H1 (cell line): Measurements from ENCODE around the gene ZDHHC19. TPM values are rescaled to one million over a fixed set of nuclear protein-coding genes. Genes with fewer than 3 reads are reported as not detected.

Source experiments
- CTCF ChIA-PET: fragments of 300-600 bp; sonication (Branson Sonifier 250); formaldehyde crosslinking; loops from one replicate; lab custom pipeline; 2021; ENCODE audit not compliant: partially characterized antibody; lab: Charles Lee
- POLR2A ChIA-PET: fragments of 300-600 bp; sonication (Branson Sonifier 250); formaldehyde crosslinking; loops from one replicate; lab custom pipeline; 2021; ENCODE audit warnings: inconsistent platforms; ENCODE audit not compliant: partially characterized antibody; lab: Charles Lee
- DNase-seq, 2 experiments: peaks; one replicate each; pipeline versions ENCODE4 v3.0.0 to v3.0.0-alpha.2; 2010 to 2022; ENCODE audit warnings: low spot score in 2 of 2, low read depth in 1 of 2, mixed read lengths in 1 of 2
- FAIRE-seq: peaks from 2 replicates; lab custom pipeline; 2011; peaks lifted over from hg19 to GRCh38; lab: Jason Lieb, UNC
- H2AFZ ChIP-seq: 2 replicates; pipeline ENCODE4 v1.8.1; 2012; ENCODE audit warnings: low read length, inconsistent platforms
- H2AK5ac ChIP-seq: 2 replicates; pipeline ENCODE4 v1.6.1; 2013; ENCODE audit warnings: low read depth, low read length
- H2BK120ac ChIP-seq: replicated peaks from 2 replicates; pipeline ENCODE3; 2013; ENCODE audit warnings: low read depth, low read length, inconsistent platforms
- H2BK12ac ChIP-seq: 2 replicates; pipeline ENCODE4 v1.6.1; 2013; ENCODE audit warnings: low read depth, low read length
- H2BK15ac ChIP-seq: 2 replicates; pipeline ENCODE4 v1.6.1; 2013; ENCODE audit warnings: low read length
- H2BK20ac ChIP-seq: 2 replicates; pipeline ENCODE4 v1.6.1; 2013; ENCODE audit warnings: low read length
- H2BK5ac ChIP-seq: 2 replicates; pipeline ENCODE4 v1.6.1; 2013; ENCODE audit warnings: low read depth, low read length
- H3K14ac ChIP-seq: 2 replicates; pipeline ENCODE4 v1.6.1; 2013; ENCODE audit warnings: inconsistent platforms; ENCODE audit not compliant: insufficient read length
- H3K18ac ChIP-seq: 2 replicates; pipeline ENCODE4 v1.6.1; 2013; ENCODE audit warnings: low read length; ENCODE audit errors: extremely low read depth
- H3K23ac ChIP-seq: 2 replicates; pipeline ENCODE4 v1.6.1; 2013; ENCODE audit warnings: inconsistent platforms; ENCODE audit not compliant: insufficient read length
- H3K23me2 ChIP-seq: 2 replicates; pipeline ENCODE4 v1.6.1; 2013; ENCODE audit warnings: low read depth, low read length
- H3K27ac ChIP-seq: 2 replicates; pipeline ENCODE4 v1.6.1; 2011; ENCODE audit warnings: low read depth, low read length, inconsistent platforms
- H3K27me3 ChIP-seq, 4 experiments: replicated peaks in 1 of 4; 1 replicate in 1 of 4; 2 replicates in 3 of 4; pipeline versions ENCODE4 v1.6.1 to v1.8.1; 2011 to 2013; ENCODE audit warnings: low read length in 3 of 4, mild to moderate bottlenecking in 3 of 4, inconsistent platforms in 2 of 4, mixed read lengths in 2 of 4, moderate library complexity in 1 of 4; ENCODE audit not compliant: control insufficient read depth in 3 of 4, insufficient read depth in 3 of 4; ENCODE audit errors: extremely low read depth in 1 of 4
- H3K36me3 ChIP-seq, 4 experiments: 2 replicates each; pipeline versions ENCODE4 v1.6.1 to v1.8.1; 2011 to 2013; ENCODE audit warnings: mild to moderate bottlenecking in 4 of 4, low read length in 3 of 4, moderate library complexity in 2 of 4, control low read depth in 1 of 4, inconsistent platforms in 1 of 4; ENCODE audit not compliant: insufficient read depth in 4 of 4, control insufficient read depth in 2 of 4
- H3K4ac ChIP-seq: replicated peaks from 2 replicates; pipeline ENCODE3; 2013; ENCODE audit warnings: low read length, low read depth, mixed read lengths, inconsistent platforms; ENCODE audit not compliant: insufficient read length
- H3K4me1 ChIP-seq, 4 experiments: replicated peaks in 1 of 4; 1 replicate in 1 of 4; 2 replicates in 3 of 4; pipeline versions ENCODE4 v1.6.1 to v1.8.1; 2011 to 2013; ENCODE audit warnings: low read length in 3 of 4, inconsistent platforms in 2 of 4, mixed read lengths in 1 of 4; ENCODE audit not compliant: insufficient read depth in 4 of 4, control insufficient read depth in 3 of 4
- H3K4me2 ChIP-seq, 2 experiments: 2 replicates each; pipeline versions ENCODE4 v1.6.1 to v1.8.1; 2011 to 2013; ENCODE audit warnings: low read depth in 2 of 2, low read length in 2 of 2, control low read depth in 1 of 2, inconsistent platforms in 1 of 2, mild to moderate bottlenecking in 1 of 2; ENCODE audit not compliant: insufficient read depth in 1 of 2
- H3K4me3 ChIP-seq, 4 experiments: fragments of 200-600, 300-600 bp in 1 of 4; sonication (generic), shearing (Covaris generic), sonication (Bioruptor Twin) in 1 of 4; 2 replicates each; pipeline versions ENCODE4 v1.5.1 to v1.8.1; 2011 to 2016; ENCODE audit warnings: low read length in 4 of 4, low read depth in 3 of 4, control low read depth in 2 of 4, inconsistent platforms in 2 of 4, mild to moderate bottlenecking in 2 of 4, mixed read lengths in 1 of 4, moderate library complexity in 1 of 4; ENCODE audit not compliant: insufficient read depth in 2 of 4; ENCODE audit errors: extremely low read depth in 1 of 4
- H3K56ac ChIP-seq: replicated peaks from 2 replicates; pipeline ENCODE3; 2013; ENCODE audit warnings: low read depth, mild to moderate bottlenecking, mixed read lengths, low read length, inconsistent platforms; ENCODE audit not compliant: insufficient read length
- H3K79me1 ChIP-seq: 2 replicates; pipeline ENCODE4 v1.6.1; 2013; ENCODE audit warnings: low read depth, low read length, control low read depth
- H3K79me2 ChIP-seq, 2 experiments: 2 replicates each; pipeline versions ENCODE4 v1.6.1 to v1.8.1; 2012 to 2013; ENCODE audit warnings: low read length in 2 of 2, mild to moderate bottlenecking in 2 of 2, inconsistent platforms in 1 of 2; ENCODE audit not compliant: insufficient read depth in 2 of 2, control insufficient read depth in 1 of 2
- H3K9ac ChIP-seq, 4 experiments: replicated peaks in 1 of 4; 1 replicate in 1 of 4; 2 replicates in 3 of 4; pipeline versions ENCODE4 v1.6.1 to v1.8.1; 2011 to 2013; ENCODE audit warnings: low read depth in 3 of 4, low read length in 3 of 4, control low read depth in 2 of 4, mild to moderate bottlenecking in 2 of 4, moderate library complexity in 2 of 4, inconsistent platforms in 1 of 4; ENCODE audit errors: extremely low read depth in 1 of 4
- H3K9me3 ChIP-seq, 2 experiments: 2 replicates each; pipeline versions ENCODE4 v1.6.1 to v1.8.1; 2012 to 2013; ENCODE audit warnings: mild to moderate bottlenecking in 2 of 2, moderate library complexity in 2 of 2, control low read depth in 1 of 2, inconsistent platforms in 1 of 2, low read depth in 1 of 2, low read length in 1 of 2, mixed read lengths in 1 of 2; ENCODE audit not compliant: insufficient read depth in 2 of 2
- H4K20me1 ChIP-seq, 2 experiments: replicated peaks in 1 of 2; 2 replicates each; pipeline versions ENCODE3 to v1.8.1; 2011 to 2013; ENCODE audit warnings: inconsistent platforms in 2 of 2, low read length in 2 of 2, mild to moderate bottlenecking in 1 of 2; ENCODE audit not compliant: insufficient read depth in 2 of 2, control insufficient read depth in 1 of 2
- H4K5ac ChIP-seq: 2 replicates; pipeline ENCODE4 v1.6.1; 2013; ENCODE audit warnings: low read length, low read depth, mixed read lengths, inconsistent platforms; ENCODE audit not compliant: insufficient read length
- H4K8ac ChIP-seq: 2 replicates; pipeline ENCODE4 v1.8.0; 2013; ENCODE audit warnings: mild to moderate bottlenecking, moderate library complexity, low read length, inconsistent platforms; ENCODE audit not compliant: insufficient read depth; ENCODE audit errors: extremely low read depth
- H4K91ac ChIP-seq: replicated peaks from 2 replicates; pipeline ENCODE3; 2013; ENCODE audit warnings: low read length, mixed read lengths, inconsistent platforms; ENCODE audit not compliant: insufficient read length
- CHD1 ChIP-seq: IDR thresholded peaks from 2 replicates; pipeline ENCODE4 v1.6.1; 2012; ENCODE audit warnings: low read depth, low read length, improper control_type of control experiment
- EGR1 ChIP-seq: IDR thresholded peaks from 2 replicates; pipeline ENCODE4 v1.6.1; 2011; ENCODE audit warnings: low read depth, low read length, borderline replicate concordance
- EZH2 ChIP-seq: fragments of 200-600 bp; sonication (generic); IDR thresholded peaks from 2 replicates; pipeline ENCODE4 v1.7.1; 2012; ENCODE audit warnings: low read depth, mild to moderate bottlenecking, moderate library complexity, low read length, inconsistent platforms; ENCODE audit not compliant: severe bottlenecking
- GABPA ChIP-seq: IDR thresholded peaks from 2 replicates; pipeline ENCODE4 v1.6.1; 2011; ENCODE audit warnings: mild to moderate bottlenecking, low read length, moderate library complexity, borderline replicate concordance; ENCODE audit not compliant: insufficient read depth
- HDAC6 ChIP-seq: IDR thresholded peaks from one replicate; pipeline ENCODE4 v1.7.1; 2012; ENCODE audit warnings: low read depth, mild to moderate bottlenecking, inconsistent platforms, low read length, moderate library complexity
- PHF8 ChIP-seq: fragments of 200-600 bp; sonication (generic); conservative IDR thresholded peaks from 2 replicates; pipeline ENCODE4 v1.7.1; 2012; ENCODE audit warnings: low read depth, mild to moderate bottlenecking, inconsistent platforms, low read length, moderate library complexity
- POLR2A ChIP-seq, 2 experiments: IDR thresholded peaks; 1 replicate in 1 of 2; 2 replicates in 1 of 2; pipeline ENCODE4 v1.6.1; 2011; ENCODE audit warnings: low read depth in 2 of 2, low read length in 2 of 2, mild to moderate bottlenecking in 2 of 2; ENCODE audit errors: control extremely low read depth in 1 of 2
- RBBP5 ChIP-seq: IDR thresholded peaks from 2 replicates; pipeline ENCODE4 v1.7.1; 2012; ENCODE audit warnings: low read depth, mild to moderate bottlenecking, inconsistent platforms, low read length, moderate library complexity, borderline replicate concordance
- SAP30 ChIP-seq: fragments of 300-600 bp; sonication (generic); IDR thresholded peaks from 2 replicates; pipeline ENCODE4 v1.7.1; 2012; ENCODE audit warnings: low read length, moderate library complexity, mild to moderate bottlenecking, inconsistent platforms; ENCODE audit not compliant: insufficient read depth, insufficient replicate concordance
- SIX5 ChIP-seq: IDR thresholded peaks from 2 replicates; pipeline ENCODE4 v1.6.1; 2011; ENCODE audit warnings: mild to moderate bottlenecking, low read depth, low read length
- WGBS, 2 experiments: shearing (Covaris generic) in 1 of 2; methylation state at CpG; one replicate each; pipeline versions ENCODE4 v1.1.6 to v1.1.7; 2013 to 2015; ENCODE audit warnings: low lambda C conversion rate in 2 of 2, mixed read lengths in 2 of 2, inconsistent platforms in 1 of 2, low coverage in 1 of 2, missing lambda C conversion rate in 1 of 2; ENCODE audit not compliant: insufficient replicate concordance in 2 of 2, insufficient coverage in 1 of 2, insufficient read length in 1 of 2; ENCODE audit errors: extremely low coverage in 1 of 2, missing lambda C conversion rate in 1 of 2; 5-methylcytosine and 5-hydroxymethylcytosine counted together
- polyA plus RNA-seq, 7 experiments: library from polyadenylated mRNA; depleted of rRNA in 3 of 7; stranded (reverse) in 5 of 7; unstranded in 2 of 7; fragments of >200 nt in 5 of 7; fragments of 200-250 nt in 2 of 7; gene quantifications; 1 replicate in 5 of 7; 2 replicates in 1 of 7; 4 replicates in 1 of 7; pipeline versions ENCODE4 v1.2.1 to v1.2.3, GENCODE V29; 2011 to 2013; ENCODE audit warnings: missing spikeins in 2 of 7, mixed read lengths in 2 of 7
- total RNA-seq: library from RNA; stranded (reverse); fragmentation: NEBNext Ultra II Directional; extraction: Animal tissue kit (Norgen Biotek cat#: 25700); gene quantifications from 2 replicates; pipeline ENCODE4 v1.2.1, GENCODE V29; 2021

ZDHHC19 gene
- total and polyA plus RNA-seq, 2 of the 8 experiments (the other 6 are each of a cell fraction or from before 2014, with no cell fraction given): 2.5 to 4.1 TPM

- no peak overlapping the region for H2AFZ ChIP-seq
- CTCF ChIA-PET: interaction anchor here (0.6 to 1.3 kb wide), 3 partner anchors 8 to 359 kb away, joined by 3 to 6 read pairs (median 5); no protein-coding TSS in a partner anchor
- TF ChIP-seq RBBP5 (no peak), GABPA (no peak), CHD1 (no peak), SAP30 (no peak), HDAC6 (no peak), POLR2A (IDR thresholded peaks at IDR 0.05; ENCODE audit: control extremely low read depth in 1 of 2, low read depth in 2 of 2, low read length in 2 of 2) (no peak), EGR1 (no peak), SIX5 (no peak), PHF8 (no peak), EZH2 (no peak)
Observed at GRCh38 chr3:196220587-196220986, 9.4 kb upstream of the ZDHHC19 start.

More at GRCh38 chr3:196220587-196220986, 9.4 kb upstream of the ZDHHC19 start:
- no peak for DNase-seq
- no peak overlapping the region for H3K56ac ChIP-seq
- peaks cover 2% of the 10 kb centered on the region; the same call in 1 of the 2 replicates for H3K23me2 ChIP-seq
- H3K4me2 ChIP-seq: no peak overlapping the region
- no peak overlapping the region; the same call in 1 of the 2 replicates for H3K18ac ChIP-seq
- H3K27ac ChIP-seq: no peak overlapping the region
- H3K4me1 ChIP-seq: peaks cover 0 to 14% (median 9%) of the 10 kb centered on the region in 4 experiments; a peak in 6 of 7 replicates
- H4K20me1 ChIP-seq: no peaks in the 10 kb centered on the region
- H3K9me3 ChIP-seq: no peaks in the 10 kb centered on the region
- WGBS, 2 experiments: 94% methylated on average over 6 of the region's 10 CpGs; no CpG with 5 or more reads in 1 of the 2 experiments
- 0 out of 2 replicates have a peak overlapping the region, but pooled peaks have one; percentile 50 for H2BK12ac ChIP-seq
- no peak overlapping the region for H2AK5ac ChIP-seq
- no peak overlapping the region for H2BK15ac ChIP-seq
- H3K79me1 ChIP-seq: no peaks in the 10 kb centered on the region
- no peak overlapping the region for H3K14ac ChIP-seq
- H2BK5ac ChIP-seq: no peak overlapping the region
- no peaks in the 10 kb centered on the region for H3K27me3 ChIP-seq
- no peak overlapping the region for H4K8ac ChIP-seq
- H4K91ac ChIP-seq: no peak overlapping the region
- no peak overlapping the region for H3K4ac ChIP-seq
- H3K23ac ChIP-seq: no peak overlapping the region
- H2BK20ac ChIP-seq: no peak overlapping the region
- H3K36me3 ChIP-seq: no peaks in the 10 kb centered on the region
- no peak overlapping the region for H4K5ac ChIP-seq
- POLR2A ChIA-PET: interaction anchor here (1.1 kb wide), 1 partner anchor 10 kb away, joined by 4 read pairs; the partner anchor contains the start of gene ZDHHC19
- no peak overlapping the region for H2BK120ac ChIP-seq
- no peaks in the 10 kb centered on the region for H3K79me2 ChIP-seq
- no peak for FAIRE-seq
- H3K4me3 ChIP-seq: no peak overlapping the region
- no peak overlapping the region for H3K9ac ChIP-seq
